ENCODE results near the gene NRF1.
"Not testable (repeated sequence)": the region's sequence is repeated elsewhere in the genome, so short reads cannot be mapped to it uniquely, and the experiment has no call there.

The NRF1 gene

DNA sequence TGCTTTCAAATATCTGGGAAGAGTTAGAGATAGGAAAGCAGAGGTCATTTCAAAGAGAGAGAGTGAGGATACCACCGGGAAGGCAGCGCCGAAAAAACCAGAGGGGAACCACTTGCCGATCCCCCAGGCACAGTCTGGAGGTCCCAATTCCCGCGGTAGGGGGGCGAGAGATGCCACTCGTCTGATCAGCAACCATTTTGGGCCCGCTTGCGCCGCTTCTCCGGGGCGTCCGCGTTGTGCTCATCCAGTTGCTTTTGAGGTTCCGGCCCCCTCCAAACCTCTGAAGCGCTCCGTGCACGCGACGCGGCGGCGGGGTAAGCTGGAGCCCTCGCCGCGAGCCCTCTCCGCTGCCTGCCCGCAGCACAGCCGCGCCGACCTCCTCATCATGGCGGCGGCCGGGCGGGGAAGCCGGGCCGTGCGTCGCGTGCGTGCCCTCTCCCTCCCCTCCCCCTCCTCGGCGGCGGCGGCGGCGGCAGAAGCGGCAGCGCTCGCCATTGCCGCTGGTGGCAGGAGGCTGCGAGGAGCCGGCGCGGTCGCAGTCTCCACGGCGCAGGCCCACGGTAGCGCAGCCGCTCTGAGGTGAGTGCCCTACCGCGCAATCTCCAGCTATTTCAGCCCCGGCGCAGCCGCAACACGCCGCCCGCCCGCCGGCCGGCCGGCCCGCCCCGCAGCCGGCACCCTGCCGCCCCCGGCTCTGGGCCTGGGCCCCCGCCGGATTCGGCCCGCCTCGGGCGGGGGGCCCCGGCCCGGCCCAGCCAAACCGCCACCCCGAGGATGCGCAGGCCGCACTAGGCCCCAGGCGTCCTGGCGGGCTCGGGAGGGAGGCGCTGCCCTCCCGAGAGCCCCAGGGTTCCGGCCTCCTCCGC is at the start of gene NRF1:
NRF1 (plus strand) TSS at position 475 of the 866 bp plus-strand sequence. CDS start 45,632 bp downstream, outside the sequence.
- DNase-seq = peak; percentile 89

DNA sequence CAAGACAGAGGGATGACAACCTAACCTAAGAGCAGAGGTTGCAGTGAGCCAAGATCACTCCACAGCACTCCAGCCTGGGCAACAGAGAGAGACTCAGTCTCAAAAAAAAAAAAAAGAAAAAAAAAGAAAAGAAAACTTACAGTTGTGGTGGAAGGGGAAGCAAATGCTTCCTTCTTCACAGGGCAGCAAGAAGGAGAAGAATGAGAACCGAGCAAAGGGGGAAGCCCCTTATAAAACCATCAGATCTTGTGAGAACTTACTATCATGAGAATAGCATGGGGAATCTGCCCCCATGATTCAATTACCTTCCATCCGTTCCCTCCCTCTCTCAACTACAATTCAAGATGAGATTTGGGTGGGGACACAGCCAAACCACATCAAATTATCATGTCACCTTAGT is 45.2 kb upstream of the NRF1 start:
- DNase-seq = not testable (repeated sequence)

GRCh38 chr7:129567377-129567776 is 44.1 kb upstream of the NRF1 start:
- no peak for DNase-seq

DNA sequence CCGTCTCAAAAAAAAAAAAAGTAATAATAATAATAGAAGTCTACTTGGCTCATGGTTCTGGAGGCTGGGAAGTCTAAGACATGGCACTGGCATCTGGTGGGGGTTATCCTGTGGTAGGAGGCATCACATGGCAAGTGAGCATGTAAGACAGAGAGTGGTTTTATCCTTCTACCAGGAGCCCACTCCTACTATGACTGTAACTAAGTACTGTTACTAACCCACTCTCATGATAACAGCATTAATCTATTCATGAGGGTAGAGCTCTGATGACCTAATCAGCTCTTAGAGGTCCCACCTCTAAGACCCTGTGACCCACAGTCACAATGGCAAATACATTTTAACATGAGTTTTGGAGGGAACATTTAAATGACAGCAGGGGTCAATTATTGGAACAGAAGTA is 43.3 kb upstream of the NRF1 start:
- no peak for DNase-seq

GRCh38 chr7:129569326-129569725 is 42.2 kb upstream of the NRF1 start:
- DNase-seq = no peak

DNA sequence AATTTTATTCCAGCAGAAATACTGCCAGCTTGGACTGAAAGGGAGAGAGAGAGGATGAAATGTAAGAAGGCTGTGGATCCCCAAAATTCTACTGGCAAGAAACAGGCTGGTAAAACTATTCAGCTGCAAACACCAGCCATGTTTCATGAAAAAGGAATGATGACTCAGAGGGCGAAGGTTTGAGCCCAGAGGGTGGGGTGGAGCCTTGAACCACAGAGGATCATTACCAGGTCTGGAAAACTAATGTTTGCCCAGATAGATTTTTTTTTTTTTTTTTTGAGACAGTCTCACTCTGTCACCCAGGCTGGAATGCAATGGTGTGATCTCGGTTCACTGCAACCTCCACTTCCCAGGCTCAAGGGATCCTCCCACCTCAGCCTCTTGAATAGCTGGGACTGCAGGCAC is 41.7 kb upstream of the NRF1 start:
- DNase-seq = no peak

GRCh38 chr7:129571201-129571600 is 40.3 kb upstream of the NRF1 start:
- DNase-seq = no peak

DNA sequence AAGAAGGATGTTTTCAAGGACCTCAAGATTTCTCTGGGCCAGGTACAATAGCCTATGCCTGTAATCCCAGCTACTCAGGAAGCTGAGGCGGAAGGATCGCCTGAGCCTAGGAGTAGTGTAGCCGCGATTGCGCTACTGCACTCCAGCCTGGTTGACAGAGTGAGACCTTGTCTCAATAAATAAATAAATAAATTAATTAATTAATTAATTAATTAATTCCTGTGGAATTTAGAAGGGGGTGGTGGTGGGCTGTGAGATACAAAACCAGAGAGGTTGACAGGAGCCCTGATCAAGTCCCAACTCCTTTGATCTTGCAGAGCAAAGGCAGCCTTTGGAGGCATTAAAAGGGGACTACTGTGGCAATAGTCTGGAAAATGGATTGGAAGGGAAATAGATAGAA is 39.3 kb upstream of the NRF1 start:
- no peak for DNase-seq

DNA sequence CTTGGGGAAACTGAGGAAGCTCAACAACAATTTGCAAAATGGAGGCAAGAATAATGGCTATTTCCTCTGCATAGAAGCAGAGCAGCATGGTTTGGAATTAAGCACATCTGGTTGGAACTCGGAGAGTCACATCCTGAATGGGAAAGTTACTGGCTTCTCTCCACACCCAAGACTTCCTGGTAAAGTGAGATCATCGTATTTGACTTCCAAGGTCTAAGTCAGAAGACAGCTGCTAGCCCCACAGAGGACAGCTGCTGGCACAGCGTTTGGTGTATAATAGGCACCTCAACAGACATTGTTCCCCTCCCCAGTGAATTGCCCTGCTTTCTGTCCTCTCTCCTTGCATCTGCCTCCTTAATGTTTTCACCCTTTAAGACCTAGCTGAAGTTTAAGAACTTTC is 37.0 kb upstream of the NRF1 start:
- DNase-seq = no peak

GRCh38 chr7:129575699-129576098 is 35.8 kb upstream of the NRF1 start:
- no peak for DNase-seq

GRCh38 chr7:129576138-129576537 is 35.4 kb upstream of the NRF1 start:
- DNase-seq = no peak

DNA sequence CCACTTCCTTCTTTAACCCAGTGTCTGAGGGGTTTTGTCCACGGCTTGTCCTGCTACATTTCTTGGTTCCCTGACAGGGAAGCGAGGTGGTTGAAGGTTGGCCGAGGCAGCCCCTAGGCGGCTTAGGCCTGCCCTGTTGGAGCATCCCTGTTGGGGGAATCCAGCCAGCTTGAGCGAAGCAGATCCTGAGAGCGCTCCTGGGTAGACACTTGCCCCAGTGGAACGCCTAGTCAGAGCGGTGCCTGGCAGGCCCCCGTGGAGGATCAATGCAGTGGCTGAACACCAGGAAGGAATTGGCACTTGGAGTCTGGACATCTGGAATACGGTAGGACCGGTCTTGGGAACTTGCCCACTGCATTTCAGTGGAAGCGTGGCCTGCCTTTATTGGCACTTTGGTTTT is 32.7 kb upstream of the NRF1 start:
- no peak for DNase-seq

- not testable (repeated sequence) for DNase-seq
These were observed 25.3 kb upstream of the NRF1 start for GRCh38 chr7:129586179-129586578.

GRCh38 chr7:129588268-129588667 is 23.3 kb upstream of the NRF1 start:
- no peak for DNase-seq

GRCh38 chr7:129591868-129592267 is 19.7 kb upstream of the NRF1 start:
- no peak for DNase-seq

GRCh38 chr7:129596386-129596785 is 15.1 kb upstream of the NRF1 start:
- DNase-seq = not testable (repeated sequence)

DNA sequence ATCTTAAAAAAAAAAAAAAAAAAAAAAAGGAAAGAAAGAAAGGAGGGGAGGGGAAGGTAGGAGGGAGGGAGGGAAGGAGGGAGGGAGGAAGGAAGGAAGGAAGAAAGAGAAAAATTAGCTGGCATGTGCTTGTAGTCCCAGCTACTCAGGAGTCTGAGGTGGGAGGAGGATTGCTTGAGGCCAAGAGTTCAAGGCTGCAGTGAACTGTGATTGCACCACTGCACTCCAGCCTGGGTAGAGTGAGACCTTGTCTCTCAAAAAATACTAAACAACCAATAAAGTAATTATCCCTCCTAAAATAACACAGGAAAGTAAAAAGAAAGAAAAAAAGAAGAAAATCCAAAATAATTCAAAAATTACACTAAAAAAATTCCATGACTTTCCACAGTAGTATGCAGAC is 13.8 kb upstream of the NRF1 start:
- DNase-seq = no peak

DNA sequence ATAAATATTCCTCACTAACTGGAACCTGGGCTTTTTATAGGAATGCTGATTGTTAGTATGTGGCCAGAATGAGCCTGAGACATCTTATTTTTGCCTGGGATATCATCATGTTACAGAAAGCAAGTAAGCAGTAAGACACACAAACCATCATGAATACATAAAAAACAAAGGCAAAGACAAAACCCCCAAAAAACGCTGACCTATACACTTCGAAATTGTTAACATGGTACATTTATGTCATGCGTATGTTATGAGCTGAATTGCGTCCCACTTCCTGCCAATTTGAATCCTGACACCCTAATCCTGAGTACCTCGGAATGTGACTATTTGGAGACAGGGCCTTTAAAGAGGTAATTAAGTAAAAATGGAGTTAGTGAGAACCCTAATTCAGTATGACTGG is 12.3 kb upstream of the NRF1 start:
- DNase-seq = no peak

GRCh38 chr7:129603594-129603993 is 7.9 kb upstream of the NRF1 start:
- DNase-seq = not testable (repeated sequence)

- DNase-seq = not testable (repeated sequence)
These were observed 7.5 kb upstream of the NRF1 start for GRCh38 chr7:129604021-129604420.

DNA sequence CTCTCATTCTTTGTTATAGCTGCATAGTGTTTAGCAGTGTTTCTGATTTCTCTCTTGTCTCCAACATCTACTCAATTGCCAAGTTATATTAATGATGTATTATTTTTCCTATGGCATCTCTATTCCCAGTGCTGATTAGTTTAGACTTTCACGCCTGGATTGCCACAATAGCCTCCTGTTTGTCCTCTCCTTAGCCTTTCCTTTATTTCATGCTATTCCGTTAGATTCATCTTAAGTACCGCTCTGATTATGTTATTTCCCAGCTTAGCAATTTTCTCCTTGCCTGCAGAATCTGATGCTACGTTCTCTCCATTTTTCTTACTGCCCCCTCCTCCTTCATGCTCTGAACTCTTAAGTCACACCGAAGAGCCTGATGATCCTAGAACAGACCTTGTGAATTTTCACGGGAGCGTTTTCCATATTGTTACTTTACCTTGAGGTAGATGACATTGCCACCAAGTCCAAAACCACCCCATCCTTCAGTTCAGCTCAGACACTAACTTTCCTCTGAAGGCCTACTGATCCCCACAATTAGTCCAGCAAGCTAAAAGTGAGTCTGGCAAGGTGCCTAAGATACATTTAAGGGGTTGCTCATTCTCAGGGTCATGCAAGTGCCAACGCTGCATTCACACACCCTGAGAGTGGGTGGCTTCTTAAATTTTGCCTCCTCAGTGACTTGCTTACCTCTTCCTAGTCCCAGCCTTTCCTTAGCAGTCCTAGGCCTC is 6.6 kb upstream of the NRF1 start:
- DNase-seq = no peak

GRCh38 chr7:129605960-129606614 is 5.4 kb upstream of the NRF1 start:
- no peak for DNase-seq

DNA sequence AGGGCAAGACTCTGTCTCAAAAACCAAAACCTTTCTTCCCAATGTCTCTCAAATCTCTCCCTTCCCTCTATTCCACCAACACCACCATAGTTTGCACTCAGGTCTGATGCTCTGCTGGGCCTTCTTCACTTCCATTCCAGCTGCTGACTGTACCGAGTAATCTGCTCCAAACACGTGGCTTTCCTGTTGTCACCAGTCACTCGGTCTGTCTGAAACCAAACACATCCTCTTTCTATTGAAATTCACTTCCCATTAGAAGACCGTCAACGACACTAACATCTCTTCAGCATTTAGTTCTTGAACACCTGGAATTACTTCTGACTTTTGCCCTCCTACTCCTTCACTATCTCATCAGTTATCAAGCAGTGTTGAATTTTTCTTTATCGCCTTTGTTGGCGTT is 4.7 kb upstream of the NRF1 start:
- no peak for DNase-seq

Data from NCI-H1105 (cell line).